Measurements from ENCODE around the gene CCL24.

DNA sequence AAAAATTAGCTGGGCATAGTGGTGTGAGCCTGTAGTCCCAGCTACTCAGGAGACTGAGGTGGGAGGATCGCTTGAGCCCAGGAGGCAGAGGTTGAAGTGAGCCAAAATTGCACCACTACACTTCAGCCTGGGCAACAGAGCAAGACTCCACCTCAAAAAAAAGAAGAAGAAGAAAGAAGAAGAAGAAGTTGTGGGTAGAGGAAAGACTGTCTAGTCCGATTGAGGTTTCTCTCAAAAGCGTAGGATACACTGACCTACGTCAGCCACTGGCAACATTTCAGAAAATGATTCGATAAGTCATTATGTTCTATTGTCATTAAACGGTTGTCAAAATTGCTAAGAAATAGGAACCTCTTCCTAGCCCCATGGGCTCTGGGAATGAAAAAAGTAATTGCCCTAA lies 42.9 kb upstream of the CCL24 start:
- TF ChIP-seq, protein P1, sequence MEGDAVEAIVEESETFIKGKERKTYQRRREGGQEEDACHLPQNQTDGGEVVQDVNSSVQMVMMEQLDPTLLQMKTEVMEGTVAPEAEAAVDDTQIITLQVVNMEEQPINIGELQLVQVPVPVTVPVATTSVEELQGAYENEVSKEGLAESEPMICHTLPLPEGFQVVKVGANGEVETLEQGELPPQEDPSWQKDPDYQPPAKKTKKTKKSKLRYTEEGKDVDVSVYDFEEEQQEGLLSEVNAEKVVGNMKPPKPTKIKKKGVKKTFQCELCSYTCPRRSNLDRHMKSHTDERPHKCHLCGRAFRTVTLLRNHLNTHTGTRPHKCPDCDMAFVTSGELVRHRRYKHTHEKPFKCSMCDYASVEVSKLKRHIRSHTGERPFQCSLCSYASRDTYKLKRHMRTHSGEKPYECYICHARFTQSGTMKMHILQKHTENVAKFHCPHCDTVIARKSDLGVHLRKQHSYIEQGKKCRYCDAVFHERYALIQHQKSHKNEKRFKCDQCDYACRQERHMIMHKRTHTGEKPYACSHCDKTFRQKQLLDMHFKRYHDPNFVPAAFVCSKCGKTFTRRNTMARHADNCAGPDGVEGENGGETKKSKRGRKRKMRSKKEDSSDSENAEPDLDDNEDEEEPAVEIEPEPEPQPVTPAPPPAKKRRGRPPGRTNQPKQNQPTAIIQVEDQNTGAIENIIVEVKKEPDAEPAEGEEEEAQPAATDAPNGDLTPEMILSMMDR (IDR thresholded peaks at IDR 0.05), result no peak
- no peak for TF ChIP-seq POLR2AphosphoS5 (IDR thresholded peaks at IDR 0.05)
